Measurements from ENCODE around the gene ERICH6.
"Not testable (repeated sequence)": the region's sequence is repeated elsewhere in the genome, so short reads cannot be mapped to it uniquely, and the experiment has no call there.

Gene ERICH6

GRCh38 chr3:150631515-150632221, 72.1 kb downstream of the ERICH6 start:
- no peaks in the 10 kb centered on the region for H3K9me3 ChIP-seq (ENCODE audit: control insufficient read depth in 1 of 2, low read length in 2 of 2)
- H3K27ac ChIP-seq (ENCODE audit: low read length): no peak overlapping the region
- peaks cover 21 to 31% of the 10 kb centered on the region in 2 donors for H3K36me3 ChIP-seq (ENCODE audit: control insufficient read depth in 1 of 2, insufficient read depth in 2 of 2, low read length in 2 of 2)
- H3K4me1 ChIP-seq (ENCODE audit: control insufficient read depth in 1 of 2, insufficient read depth in 2 of 2, low read length in 2 of 2): no peaks in the 10 kb centered on the region
- no peak overlapping the region for H3K4me3 ChIP-seq (ENCODE audit: low read depth in 1 of 2, low read length in 2 of 2)
- no peaks in the 10 kb centered on the region for H3K27me3 ChIP-seq (ENCODE audit: low read depth, low read length)

DNA sequence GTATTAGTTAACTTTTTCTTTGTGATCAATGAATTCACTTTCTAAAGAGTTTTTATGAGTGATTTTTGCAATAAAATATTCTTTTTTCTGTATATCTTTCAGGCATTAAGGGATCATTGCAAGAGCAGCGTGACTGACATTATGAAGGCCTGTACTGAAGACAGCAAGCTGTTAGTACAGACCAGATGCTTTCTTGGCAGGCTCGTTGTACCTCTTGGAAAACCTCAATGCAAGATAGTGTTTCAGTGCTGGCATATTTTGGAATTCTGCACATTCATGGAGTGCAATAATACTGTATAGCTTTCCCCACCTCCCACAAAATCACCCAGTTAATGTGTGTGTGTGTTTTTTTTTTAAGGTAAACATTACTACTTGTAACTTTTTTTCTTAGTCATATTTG, 76.2 kb downstream of the ERICH6 start:
- Histone ChIP-seq H3K36me3 (ENCODE audit: control insufficient read depth in 1 of 2, insufficient read depth in 2 of 2, low read length in 2 of 2) (peaks cover 31 to 43% of the 10 kb centered on the region in 2 donors), H3K4me1 (ENCODE audit: control insufficient read depth in 1 of 2, insufficient read depth in 2 of 2, low read length in 2 of 2) (peaks cover 0 to 3% of the 10 kb centered on the region in 2 donors), H3K4me3 (ENCODE audit: low read depth in 1 of 2, low read length in 2 of 2) (no peak overlapping the region), H3K27me3 (ENCODE audit: low read depth, low read length) (no peaks in the 10 kb centered on the region), H3K9me3 (ENCODE audit: control insufficient read depth in 1 of 2, low read length in 2 of 2) (no peaks in the 10 kb centered on the region), H3K27ac (ENCODE audit: low read length) (no peak overlapping the region)

- no peaks in the 10 kb centered on the region for H3K9me3 ChIP-seq (ENCODE audit: control insufficient read depth in 1 of 2, low read length in 2 of 2)
- no peak overlapping the region for H3K27ac ChIP-seq (ENCODE audit: low read length)
- H3K4me1 ChIP-seq (ENCODE audit: control insufficient read depth in 1 of 2, insufficient read depth in 2 of 2, low read length in 2 of 2): peaks cover 0 to 3% of the 10 kb centered on the region in 2 donors
- H3K36me3 ChIP-seq (ENCODE audit: control insufficient read depth in 1 of 2, insufficient read depth in 2 of 2, low read length in 2 of 2): peaks cover 31 to 37% of the 10 kb centered on the region in 2 donors
- H3K27me3 ChIP-seq (ENCODE audit: low read depth, low read length): no peaks in the 10 kb centered on the region
- no peak overlapping the region for H3K4me3 ChIP-seq (ENCODE audit: low read depth in 1 of 2, low read length in 2 of 2)
Measured at GRCh38 chr3:150626148-150626930, 77.4 kb downstream of the ERICH6 start.

- H3K9me3 ChIP-seq (ENCODE audit: control insufficient read depth in 1 of 2, low read length in 2 of 2): no peaks in the 10 kb centered on the region
- no peak overlapping the region for H3K27ac ChIP-seq (ENCODE audit: low read length)
- H3K36me3 ChIP-seq (ENCODE audit: control insufficient read depth in 1 of 2, insufficient read depth in 2 of 2, low read length in 2 of 2): peaks cover 21 to 28% of the 10 kb centered on the region in 2 donors
- no peaks in the 10 kb centered on the region for H3K27me3 ChIP-seq (ENCODE audit: low read depth, low read length)
- H3K4me1 ChIP-seq (ENCODE audit: control insufficient read depth in 1 of 2, insufficient read depth in 2 of 2, low read length in 2 of 2): peaks cover 0 to 3% of the 10 kb centered on the region in 2 donors
- H3K4me3 ChIP-seq (ENCODE audit: low read depth in 1 of 2, low read length in 2 of 2): no peak overlapping the region
Measured at GRCh38 chr3:150623945-150624344, 79.8 kb downstream of the ERICH6 start.

GRCh38 chr3:150622955-150623354, 80.8 kb downstream of the ERICH6 start:
- not testable (repeated sequence) for H3K27ac ChIP-seq (ENCODE audit: low read length); H3K4me3 ChIP-seq (ENCODE audit: low read depth in 1 of 2, low read length in 2 of 2); H3K9me3 ChIP-seq (ENCODE audit: control insufficient read depth in 1 of 2, low read length in 2 of 2); H3K4me1 ChIP-seq (ENCODE audit: control insufficient read depth in 1 of 2, insufficient read depth in 2 of 2, low read length in 2 of 2); H3K27me3 ChIP-seq (ENCODE audit: low read depth, low read length)
- peaks cover 21 to 24% of the 10 kb centered on the region in 2 donors for H3K36me3 ChIP-seq (ENCODE audit: control insufficient read depth in 1 of 2, insufficient read depth in 2 of 2, low read length in 2 of 2)

DNA sequence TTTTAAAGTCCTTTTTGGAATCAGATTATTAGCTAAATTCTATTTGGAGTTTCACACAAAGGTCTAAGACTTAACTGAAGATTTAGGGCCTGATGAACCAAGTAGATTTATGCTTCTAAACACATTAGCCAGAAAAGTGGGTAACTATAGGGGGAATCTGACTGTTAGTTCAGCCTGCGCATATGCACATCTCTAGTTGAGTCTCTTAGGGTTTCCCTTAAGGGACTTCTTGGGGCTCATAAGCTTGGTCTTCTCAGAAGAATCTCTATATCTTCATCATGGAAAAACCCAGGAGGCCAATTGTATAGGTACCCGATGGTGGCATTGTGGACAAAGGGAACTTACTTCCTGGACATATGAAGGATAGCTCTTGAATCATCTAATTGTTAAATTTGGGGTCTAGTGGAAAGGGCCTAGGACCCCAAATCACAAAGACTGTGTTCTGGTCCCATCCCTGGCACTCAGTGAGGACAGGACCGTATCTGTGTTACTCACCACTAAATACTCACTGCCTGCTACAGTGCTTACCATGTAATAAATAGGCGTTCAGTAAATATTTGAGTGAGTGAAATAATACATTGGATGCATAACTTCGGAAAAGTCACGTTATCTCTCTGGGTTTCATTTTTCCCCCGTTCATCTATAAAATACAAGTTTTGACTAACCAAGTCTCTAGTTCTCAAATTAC, 83.6 kb downstream of the ERICH6 start:
- Histone ChIP-seq H3K27ac (ENCODE audit: low read length) (no peak overlapping the region), H3K9me3 (ENCODE audit: control insufficient read depth in 1 of 2, low read length in 2 of 2) (no peaks in the 10 kb centered on the region)

GRCh38 chr3:150613709-150614480, 89.8 kb downstream of the ERICH6 start:
- H3K27ac ChIP-seq (ENCODE audit: low read length): no peak overlapping the region
- H3K4me1 ChIP-seq (ENCODE audit: control insufficient read depth in 1 of 2, insufficient read depth in 2 of 2, low read length in 2 of 2): peaks cover 0 to 18% of the 10 kb centered on the region in 2 donors
- H3K9me3 ChIP-seq (ENCODE audit: control insufficient read depth in 1 of 2, low read length in 2 of 2): no peaks in the 10 kb centered on the region
- H3K4me3 ChIP-seq (ENCODE audit: low read depth in 1 of 2, low read length in 2 of 2): no peak overlapping the region
- H3K36me3 ChIP-seq (ENCODE audit: control insufficient read depth in 1 of 2, insufficient read depth in 2 of 2, low read length in 2 of 2): peaks cover 5 to 6% of the 10 kb centered on the region in 2 donors
- H3K27me3 ChIP-seq (ENCODE audit: low read depth, low read length): no peaks in the 10 kb centered on the region

More for the DNA sequence above, 83.6 kb downstream of the ERICH6 start:
- Histone ChIP-seq H3K4me1 (ENCODE audit: control insufficient read depth in 1 of 2, insufficient read depth in 2 of 2, low read length in 2 of 2) (peaks cover 0 to 3% of the 10 kb centered on the region in 2 donors), H3K4me3 (ENCODE audit: low read depth in 1 of 2, low read length in 2 of 2) (no peak overlapping the region), H3K27me3 (ENCODE audit: low read depth, low read length) (no peaks in the 10 kb centered on the region), H3K36me3 (ENCODE audit: control insufficient read depth in 1 of 2, insufficient read depth in 2 of 2, low read length in 2 of 2) (peaks cover 2% of the 10 kb centered on the region in 2 donors)

DNA sequence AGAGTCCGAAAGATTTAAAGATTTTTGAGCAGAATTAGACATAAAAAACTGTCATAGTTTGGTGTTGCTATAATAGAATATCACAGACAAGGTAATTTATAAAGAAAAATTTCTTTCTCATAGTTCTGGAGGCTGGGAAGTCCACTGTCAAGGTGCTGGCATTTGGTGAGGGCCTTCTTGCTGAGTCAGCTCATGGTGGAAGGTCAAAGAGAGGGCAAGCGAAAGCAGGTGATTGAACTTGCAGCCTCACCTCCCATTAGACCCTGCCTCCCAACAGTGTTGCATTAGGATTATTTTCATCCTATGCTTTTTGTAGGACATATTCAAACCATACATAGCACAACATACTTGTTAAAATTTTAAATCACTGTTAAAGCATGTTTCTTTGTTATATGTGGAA, 90.7 kb downstream of the ERICH6 start:
- no peak overlapping the region for H3K4me3 ChIP-seq (ENCODE audit: low read depth in 1 of 2, low read length in 2 of 2)
- H3K9me3 ChIP-seq (ENCODE audit: control insufficient read depth in 1 of 2, low read length in 2 of 2): no peaks in the 10 kb centered on the region
- H3K27me3 ChIP-seq (ENCODE audit: low read depth, low read length): no peaks in the 10 kb centered on the region
- H3K27ac ChIP-seq (ENCODE audit: low read length): no peak overlapping the region
- peaks cover 5 to 6% of the 10 kb centered on the region in 2 donors for H3K36me3 ChIP-seq (ENCODE audit: control insufficient read depth in 1 of 2, insufficient read depth in 2 of 2, low read length in 2 of 2)
- peaks cover 0 to 20% of the 10 kb centered on the region in 2 donors for H3K4me1 ChIP-seq (ENCODE audit: control insufficient read depth in 1 of 2, insufficient read depth in 2 of 2, low read length in 2 of 2)

GRCh38 chr3:150612494-150612893, 91.2 kb downstream of the ERICH6 start:
- Histone ChIP-seq H3K4me1 (ENCODE audit: control insufficient read depth in 1 of 2, insufficient read depth in 2 of 2, low read length in 2 of 2) (peaks cover 0 to 26% of the 10 kb centered on the region in 2 donors), H3K27ac (ENCODE audit: low read length) (no peak overlapping the region), H3K4me3 (ENCODE audit: low read depth in 1 of 2, low read length in 2 of 2) (no peak overlapping the region), H3K27me3 (ENCODE audit: low read depth, low read length) (no peaks in the 10 kb centered on the region), H3K9me3 (ENCODE audit: control insufficient read depth in 1 of 2, low read length in 2 of 2) (no peaks in the 10 kb centered on the region), H3K36me3 (ENCODE audit: control insufficient read depth in 1 of 2, insufficient read depth in 2 of 2, low read length in 2 of 2) (peaks cover 5 to 6% of the 10 kb centered on the region in 2 donors)

GRCh38 chr3:150611666-150612065, 92.1 kb downstream of the ERICH6 start:
- no peaks in the 10 kb centered on the region for H3K9me3 ChIP-seq (ENCODE audit: control insufficient read depth in 1 of 2, low read length in 2 of 2)
- H3K4me1 ChIP-seq (ENCODE audit: control insufficient read depth in 1 of 2, insufficient read depth in 2 of 2, low read length in 2 of 2): peaks cover 0 to 33% of the 10 kb centered on the region in 2 donors
- no peaks in the 10 kb centered on the region for H3K27me3 ChIP-seq (ENCODE audit: low read depth, low read length)
- H3K4me3 ChIP-seq (ENCODE audit: low read depth in 1 of 2, low read length in 2 of 2): no peak overlapping the region
- peaks cover 5 to 6% of the 10 kb centered on the region in 2 donors for H3K36me3 ChIP-seq (ENCODE audit: control insufficient read depth in 1 of 2, insufficient read depth in 2 of 2, low read length in 2 of 2)
- no peak overlapping the region for H3K27ac ChIP-seq (ENCODE audit: low read length)
